Measurements from ENCODE around the gene LDLRAD1.
"Not testable (repeated sequence)": the region's sequence is repeated elsewhere in the genome, so short reads cannot be mapped to it uniquely, and the experiment has no call there.

Gene LDLRAD1

GRCh38 chr1:53992085-53992874, 25.7 kb downstream of the LDLRAD1 start:
- no peak for FAIRE-seq

- FAIRE-seq: no peak
These were observed 30.1 kb downstream of the LDLRAD1 start for GRCh38 chr1:53987880-53988279.

- no peak for FAIRE-seq
These were observed 31.5 kb downstream of the LDLRAD1 start for GRCh38 chr1:53986458-53986857.

GRCh38 chr1:53984726-53985125, 33.3 kb downstream of the LDLRAD1 start:
- no peak for FAIRE-seq

GRCh38 chr1:53982763-53983104, 35.3 kb downstream of the LDLRAD1 start:
- FAIRE-seq: no peak

- no peak for FAIRE-seq
These were observed 35.8 kb downstream of the LDLRAD1 start for GRCh38 chr1:53982034-53982762.

GRCh38 chr1:53981220-53981619, 36.8 kb downstream of the LDLRAD1 start:
- FAIRE-seq: no peak

- FAIRE-seq: no peak
These were observed 38.1 kb downstream of the LDLRAD1 start for GRCh38 chr1:53979712-53980450.

GRCh38 chr1:53975861-53976260, 42.1 kb downstream of the LDLRAD1 start:
- no peak for FAIRE-seq

GRCh38 chr1:53971718-53972117, 46.3 kb downstream of the LDLRAD1 start:
- no peak for FAIRE-seq

GRCh38 chr1:53969323-53969722, 48.7 kb downstream of the LDLRAD1 start:
- FAIRE-seq: not testable (repeated sequence)

GRCh38 chr1:53968125-53968513, 49.9 kb downstream of the LDLRAD1 start:
- FAIRE-seq: no peak

GRCh38 chr1:53967409-53968124, 50.4 kb downstream of the LDLRAD1 start:
- FAIRE-seq: no peak

- no peak for FAIRE-seq
These were observed 51.2 kb downstream of the LDLRAD1 start for GRCh38 chr1:53966794-53967193.

GRCh38 chr1:53964109-53964508, 53.9 kb downstream of the LDLRAD1 start:
- FAIRE-seq: no peak

- FAIRE-seq: no peak
These were observed 54.5 kb downstream of the LDLRAD1 start for GRCh38 chr1:53963460-53963859.

- no peak for FAIRE-seq
These were observed 55.6 kb downstream of the LDLRAD1 start for GRCh38 chr1:53962395-53962794.

- FAIRE-seq: peak; percentile 94
These were observed 58.2 kb downstream of the LDLRAD1 start for GRCh38 chr1:53959664-53960250.

Measured in G401.6 (cell line).